ENCODE data around the gene STX1B.

The STX1B gene

DNA sequence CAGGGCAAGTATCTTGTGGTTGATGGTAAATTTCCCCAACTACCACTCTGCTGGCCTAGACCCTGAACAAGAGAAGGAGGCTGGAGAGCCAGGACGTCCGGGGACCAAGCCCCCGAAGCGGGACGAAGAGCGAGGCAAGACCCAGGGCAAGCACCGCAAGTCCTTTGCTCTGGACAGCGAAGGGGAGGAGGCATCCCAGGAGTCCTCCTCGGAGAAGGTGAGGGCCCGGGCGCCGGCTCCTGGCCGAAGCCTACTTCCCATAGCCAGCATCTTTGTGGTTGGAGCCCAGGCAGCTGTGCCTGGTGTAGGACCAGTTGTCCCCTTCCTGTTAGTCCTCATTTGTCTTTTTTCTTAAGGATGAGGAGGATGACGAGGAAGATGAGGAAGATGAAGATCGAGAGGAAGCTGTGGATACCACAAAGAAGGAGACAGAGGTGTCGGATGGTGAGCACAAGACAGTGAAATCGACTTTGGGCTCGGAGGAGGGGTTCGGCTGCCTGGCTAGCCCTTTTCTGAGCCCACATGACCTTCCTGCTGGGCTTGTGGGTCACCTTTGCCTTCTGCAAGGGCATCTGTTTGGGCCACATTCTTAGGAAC is 41.1 kb downstream of the STX1B start:
- TF ChIP-seq GATA1 (IDR thresholded peaks at IDR 0.05; ENCODE audit: low read depth, low read length) (no peak), POLR2A (IDR thresholded peaks at IDR 0.05; ENCODE audit: low read length) (no peak)
- DNase-seq: no peak

DNA sequence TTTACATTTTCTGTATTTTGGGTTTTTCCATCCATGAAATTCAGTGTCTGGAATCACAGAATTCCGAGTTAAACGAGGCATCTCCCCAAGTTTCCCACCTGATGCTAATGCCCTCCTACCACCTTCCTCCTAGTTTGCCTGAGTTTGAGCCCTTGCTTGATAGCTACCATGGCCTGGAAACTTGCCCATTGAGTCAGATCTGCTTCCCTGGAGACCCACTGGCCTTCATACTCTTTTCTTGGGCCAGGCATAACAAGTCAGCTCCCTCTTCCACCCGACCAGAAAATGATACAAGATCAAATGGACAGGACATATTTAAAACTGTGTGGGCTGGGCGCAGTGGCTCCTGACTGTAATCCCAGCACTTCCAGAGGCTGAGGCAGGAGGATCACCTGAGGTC is 42.6 kb downstream of the STX1B start:
- DNase-seq: no peak
- TF ChIP-seq POLR2A (IDR thresholded peaks at IDR 0.05; ENCODE audit: low read length) (no peak), GATA1 (IDR thresholded peaks at IDR 0.05; ENCODE audit: low read depth, low read length) (no peak)

DNA sequence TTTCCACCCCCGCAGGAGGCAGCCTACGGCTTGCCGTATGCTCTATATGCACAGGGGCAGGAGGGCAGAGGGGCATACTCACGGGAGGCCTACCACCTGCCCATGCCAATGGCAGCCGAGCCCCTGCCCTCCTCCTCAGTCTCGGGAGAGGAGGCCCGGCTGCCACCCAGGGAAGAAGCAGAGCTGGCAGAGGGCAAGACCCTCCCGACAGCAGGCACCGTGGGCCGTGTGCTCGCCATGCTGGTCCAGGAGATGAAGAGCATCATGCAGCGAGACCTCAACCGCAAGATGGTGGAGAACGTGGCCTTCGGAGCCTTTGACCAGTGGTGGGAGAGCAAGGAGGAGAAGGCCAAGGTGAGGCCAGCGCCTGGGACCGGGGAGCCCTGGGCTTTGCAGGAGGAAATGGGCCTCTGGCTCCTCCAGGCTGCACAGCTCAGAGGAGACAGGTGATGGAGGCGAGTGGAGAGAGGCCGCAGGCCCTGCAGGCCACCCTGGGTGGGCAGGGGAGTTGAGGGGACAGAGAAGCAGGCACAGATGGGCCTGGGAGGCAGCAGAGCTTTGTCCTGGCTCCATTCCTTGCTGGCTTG is 44.3 kb downstream of the STX1B start:
- no peak for DNase-seq
- TF ChIP-seq GATA1 (IDR thresholded peaks at IDR 0.05; ENCODE audit: low read depth, low read length) (no peak), POLR2A (IDR thresholded peaks at IDR 0.05; ENCODE audit: low read length) (no peak)

DNA sequence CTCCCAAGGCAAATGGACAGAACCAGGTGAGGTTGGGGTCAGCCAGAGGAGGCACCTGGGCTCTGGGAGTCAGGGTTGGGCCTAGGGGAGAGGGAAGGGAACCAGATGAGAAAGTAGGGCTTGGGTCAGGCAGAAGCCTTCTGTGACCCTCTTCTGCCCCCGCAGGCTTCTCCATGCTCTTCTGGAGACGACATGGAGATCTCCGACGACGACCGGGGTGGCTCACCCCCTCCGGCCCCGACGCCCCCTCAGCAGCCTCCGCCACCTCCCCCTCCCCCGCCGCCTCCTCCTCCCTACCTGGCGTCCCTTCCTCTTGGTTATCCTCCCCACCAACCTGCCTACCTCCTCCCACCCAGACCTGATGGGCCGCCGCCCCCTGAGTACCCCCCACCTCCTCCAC is 45.0 kb downstream of the STX1B start:
- no peak for DNase-seq
- TF ChIP-seq POLR2A (IDR thresholded peaks at IDR 0.05; ENCODE audit: low read length): no peak
- TF ChIP-seq GATA1 (IDR thresholded peaks at IDR 0.05; ENCODE audit: low read depth, low read length): no peak

DNA sequence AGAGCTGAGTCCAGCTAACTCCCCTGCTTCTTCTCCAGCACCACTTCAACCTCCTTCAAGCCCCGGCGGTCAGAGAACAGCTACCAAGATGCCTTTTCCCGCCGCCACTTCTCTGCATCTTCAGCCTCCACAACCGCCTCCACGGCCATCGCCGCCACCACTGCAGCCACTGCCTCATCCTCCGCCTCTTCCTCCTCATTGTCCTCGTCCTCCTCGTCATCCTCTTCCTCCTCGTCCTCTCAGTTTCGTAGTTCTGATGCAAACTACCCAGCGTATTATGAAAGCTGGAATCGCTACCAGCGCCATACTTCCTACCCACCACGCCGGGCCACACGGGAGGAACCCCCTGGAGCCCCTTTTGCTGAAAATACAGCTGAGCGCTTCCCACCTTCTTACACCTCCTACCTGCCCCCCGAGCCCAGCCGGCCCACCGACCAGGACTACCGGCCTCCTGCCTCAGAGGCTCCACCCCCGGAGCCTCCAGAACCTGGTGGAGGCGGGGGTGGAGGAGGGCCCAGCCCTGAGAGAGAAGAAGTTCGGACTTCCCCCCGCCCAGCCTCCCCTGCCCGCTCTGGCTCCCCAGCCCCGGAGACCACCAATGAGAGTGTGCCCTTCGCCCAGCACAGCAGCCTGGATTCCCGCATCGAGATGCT is 45.7 kb downstream of the STX1B start:
- TF ChIP-seq POLR2A (IDR thresholded peaks at IDR 0.05; ENCODE audit: low read length): no peak
- no peak for TF ChIP-seq GATA1 (IDR thresholded peaks at IDR 0.05; ENCODE audit: low read depth, low read length)
- no peak for DNase-seq

DNA sequence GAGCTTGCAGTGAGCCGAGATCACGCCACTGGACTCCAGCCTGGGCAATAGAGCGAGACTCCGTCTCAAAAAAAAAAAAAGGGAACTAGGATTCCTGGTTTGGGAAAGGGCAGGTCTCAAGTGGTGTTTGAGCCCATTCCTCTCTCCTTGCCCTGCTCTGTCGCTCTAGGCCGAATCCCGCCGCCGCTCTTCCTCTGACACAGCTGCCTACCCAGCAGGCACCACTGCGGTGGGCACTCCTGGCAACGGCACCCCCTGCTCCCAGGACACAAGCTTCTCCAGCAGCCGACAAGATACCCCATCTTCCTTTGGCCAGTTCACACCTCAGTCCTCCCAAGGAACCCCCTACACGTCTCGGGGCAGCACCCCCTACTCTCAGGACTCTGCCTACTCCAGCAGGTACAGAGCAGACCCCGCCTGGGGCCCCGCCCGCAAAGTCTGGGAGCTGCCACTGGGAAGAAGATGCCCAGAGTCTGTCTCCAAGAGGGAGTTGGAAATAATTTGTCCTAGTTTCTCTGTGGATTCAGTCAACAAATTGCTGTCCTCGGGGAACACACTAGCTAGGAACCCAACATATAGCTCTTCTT is 46.4 kb downstream of the STX1B start:
- no peak for DNase-seq
- TF ChIP-seq GATA1 (IDR thresholded peaks at IDR 0.05; ENCODE audit: low read depth, low read length) (no peak), POLR2A (IDR thresholded peaks at IDR 0.05; ENCODE audit: low read length) (no peak)

DNA sequence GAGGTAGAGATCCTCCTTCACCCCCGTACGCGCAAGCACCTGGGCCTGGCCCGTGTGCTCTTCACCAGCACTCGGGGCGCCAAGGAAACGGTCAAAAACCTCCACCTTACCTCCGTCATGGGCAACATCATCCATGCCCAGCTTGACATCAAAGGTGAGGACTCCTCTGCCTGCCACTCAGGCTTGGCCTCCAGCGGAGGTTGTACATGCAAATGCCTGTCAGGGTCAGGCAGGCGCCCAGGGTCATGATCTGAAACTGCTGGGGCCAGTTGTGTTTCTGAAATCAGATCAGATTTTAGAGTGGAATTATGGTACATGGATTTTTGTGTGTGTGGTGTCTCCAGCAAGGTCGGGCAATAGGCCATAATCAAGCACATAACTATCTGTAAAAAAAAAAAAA is 49.1 kb downstream of the STX1B start:
- DNase-seq: no peak
- TF ChIP-seq GATA1 (IDR thresholded peaks at IDR 0.05; ENCODE audit: low read depth, low read length) (no peak), POLR2A (IDR thresholded peaks at IDR 0.05; ENCODE audit: low read length) (no peak)

DNA sequence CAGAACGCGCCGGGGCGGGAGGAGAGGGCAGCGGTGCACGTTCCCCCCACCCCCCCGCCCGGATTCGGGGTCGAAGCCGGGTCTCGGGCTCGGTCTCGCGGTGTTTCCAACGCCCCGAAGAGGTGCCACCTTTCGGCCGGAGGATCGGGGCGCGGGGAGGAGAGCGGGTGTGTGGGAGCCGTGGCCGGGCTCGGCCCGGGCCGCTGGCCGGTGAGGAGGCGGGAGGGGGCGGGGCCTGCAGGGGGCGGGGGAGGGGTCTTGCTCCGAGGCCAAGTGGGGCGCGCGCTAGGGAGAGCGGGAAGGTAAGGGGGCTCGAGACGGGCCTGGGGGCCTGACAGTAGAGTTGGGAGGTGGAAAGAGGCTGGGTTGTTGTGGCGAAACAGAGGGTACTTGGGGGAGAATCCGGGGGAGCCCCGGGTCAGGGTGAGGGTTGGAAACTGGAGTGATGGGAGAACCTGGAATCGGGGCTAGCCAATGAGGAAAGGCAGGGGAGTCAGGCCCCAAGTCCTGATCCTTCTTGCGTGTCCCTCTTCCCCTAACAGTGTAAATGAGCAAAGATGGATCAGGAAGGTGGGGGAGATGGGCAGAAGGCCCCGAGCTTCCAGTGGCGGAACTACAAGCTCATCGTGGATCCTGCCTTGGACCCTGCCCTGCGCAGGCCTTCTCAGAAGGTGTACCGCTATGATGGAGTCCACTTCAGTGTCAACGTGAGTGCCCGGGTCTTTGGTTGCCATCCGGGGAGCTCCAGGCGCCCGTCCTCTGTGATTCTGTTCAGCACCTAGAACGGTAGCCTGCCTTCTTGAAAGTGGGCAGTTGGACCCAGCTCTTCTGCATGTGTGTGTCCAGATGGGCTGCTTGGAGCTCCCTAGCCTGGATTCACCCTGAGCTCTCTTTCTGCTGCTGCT is 52.0 kb downstream of the STX1B start:
- DNase-seq: peak; percentile 79 to 81
- TF ChIP-seq GATA1 (IDR thresholded peaks at IDR 0.05; ENCODE audit: low read depth, low read length) (no peak), POLR2A (IDR thresholded peaks at IDR 0.05; ENCODE audit: low read length) (no peak)

DNA sequence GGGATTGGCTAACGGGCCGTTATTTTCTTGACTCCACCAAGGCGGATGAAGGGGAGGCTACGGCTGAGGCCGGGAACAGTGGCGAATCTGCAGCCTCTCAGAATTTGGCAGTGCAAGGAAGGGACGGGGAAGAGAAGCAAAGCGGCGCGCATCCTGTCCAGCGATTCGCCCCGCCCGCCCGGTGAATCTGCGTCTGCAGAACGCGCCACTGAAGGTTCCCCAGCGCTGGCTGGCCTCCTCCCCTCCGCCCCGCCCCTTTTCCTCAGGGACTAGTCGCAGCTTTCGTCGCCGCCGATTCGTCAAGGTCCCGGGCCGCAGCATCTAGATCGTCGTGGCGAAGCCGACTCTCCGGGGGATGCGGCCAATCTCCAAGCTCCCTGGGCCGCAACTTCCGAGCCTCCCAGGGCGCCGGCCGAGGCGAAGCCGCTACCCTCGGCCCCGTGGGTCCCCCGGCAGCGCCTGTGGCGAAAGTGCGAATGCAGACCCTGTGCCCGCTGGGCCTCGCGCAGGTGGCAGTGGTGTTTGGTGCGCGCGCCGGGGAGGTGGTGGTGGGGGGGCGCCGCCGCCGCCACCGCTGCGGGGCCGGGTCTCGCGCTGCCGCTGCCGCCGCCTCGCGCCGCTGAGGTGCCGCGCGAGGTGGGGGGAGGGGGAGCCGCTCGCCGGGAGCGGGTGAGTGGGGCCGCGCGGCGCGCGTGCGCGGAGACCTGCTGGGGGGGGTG is 52.8 kb downstream of the STX1B start, which contains the start of gene SETD1A:
Gene SETD1A, plus strand, starts transcription at position 299 of the 719 bp plus-strand sequence. CDS start 978 bp downstream, outside the sequence.
- peak; percentile 99 for DNase-seq
- peak; percentile 59 for TF ChIP-seq POLR2A (IDR thresholded peaks at IDR 0.05; ENCODE audit: low read length)
- TF ChIP-seq GATA1 (IDR thresholded peaks at IDR 0.05; ENCODE audit: low read depth, low read length): no peak

DNA sequence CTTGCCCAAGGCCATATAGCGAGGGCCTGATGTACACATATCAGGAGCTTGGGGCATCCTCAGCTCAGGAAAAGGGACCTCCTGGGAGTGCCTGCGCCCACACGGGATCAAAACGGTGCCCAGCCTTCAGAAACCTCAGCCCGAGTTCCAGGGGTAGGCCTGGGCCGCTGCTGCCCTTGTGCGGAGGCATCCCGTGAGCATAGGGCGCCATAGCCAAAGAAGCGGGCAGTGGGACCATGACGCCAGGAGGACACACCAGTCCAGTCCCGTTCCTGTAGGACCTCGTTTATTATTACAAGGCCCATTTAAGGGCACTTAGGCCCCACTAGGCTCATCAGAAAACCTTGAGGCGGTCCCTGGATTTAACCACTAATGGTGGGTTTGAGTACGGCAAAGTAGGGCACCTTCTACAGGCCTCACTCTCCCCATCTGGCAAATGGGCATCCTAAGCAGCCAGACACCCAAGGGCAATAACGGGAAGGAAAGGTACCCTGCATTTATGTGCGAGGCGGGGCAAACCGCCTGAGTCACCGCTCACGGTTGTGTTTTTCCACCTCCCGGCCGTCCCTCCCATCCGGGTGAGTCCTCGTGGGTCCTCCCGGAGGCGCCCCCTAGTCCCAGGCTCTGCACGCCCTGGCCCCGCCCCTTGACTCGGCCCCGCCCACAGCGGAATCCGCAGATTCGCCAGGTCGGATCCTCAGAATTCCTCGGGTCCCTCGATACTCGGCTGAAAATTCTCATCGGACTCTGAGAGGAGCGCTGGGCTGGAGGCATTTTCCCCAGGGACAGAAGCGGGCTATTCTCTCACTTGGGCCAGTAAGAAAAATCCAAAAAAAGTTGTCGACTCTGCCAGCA is 53.6 kb downstream of the STX1B start:
- DNase-seq: peak; percentile 86 to 90

DNA sequence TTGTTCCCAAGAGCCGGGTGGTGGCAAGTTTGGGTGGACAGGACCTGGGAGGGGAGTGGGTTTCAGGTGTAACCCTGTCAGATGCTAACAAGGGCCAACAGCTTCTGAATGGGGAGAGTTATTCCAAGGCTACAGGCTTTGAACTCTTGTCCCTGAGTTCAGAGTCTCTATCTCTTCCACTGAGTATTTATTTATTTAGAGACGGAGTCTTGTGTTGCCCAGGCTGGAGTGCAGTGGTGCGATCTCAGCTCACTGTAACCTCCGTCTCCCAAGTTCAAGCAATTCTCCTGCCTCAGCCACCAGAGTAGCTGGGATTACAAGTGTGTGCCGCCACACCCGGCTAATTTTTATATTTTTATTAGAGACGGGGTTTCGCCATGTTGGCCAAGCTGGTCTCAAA is 55.4 kb downstream of the STX1B start:
- DNase-seq: no peak

More for the DNA sequence above, 53.6 kb downstream of the STX1B start:
- TF ChIP-seq POLR2A (IDR thresholded peaks at IDR 0.05; ENCODE audit: low read length): no peak
- TF ChIP-seq GATA1 (IDR thresholded peaks at IDR 0.05; ENCODE audit: low read depth, low read length): no peak

DNA sequence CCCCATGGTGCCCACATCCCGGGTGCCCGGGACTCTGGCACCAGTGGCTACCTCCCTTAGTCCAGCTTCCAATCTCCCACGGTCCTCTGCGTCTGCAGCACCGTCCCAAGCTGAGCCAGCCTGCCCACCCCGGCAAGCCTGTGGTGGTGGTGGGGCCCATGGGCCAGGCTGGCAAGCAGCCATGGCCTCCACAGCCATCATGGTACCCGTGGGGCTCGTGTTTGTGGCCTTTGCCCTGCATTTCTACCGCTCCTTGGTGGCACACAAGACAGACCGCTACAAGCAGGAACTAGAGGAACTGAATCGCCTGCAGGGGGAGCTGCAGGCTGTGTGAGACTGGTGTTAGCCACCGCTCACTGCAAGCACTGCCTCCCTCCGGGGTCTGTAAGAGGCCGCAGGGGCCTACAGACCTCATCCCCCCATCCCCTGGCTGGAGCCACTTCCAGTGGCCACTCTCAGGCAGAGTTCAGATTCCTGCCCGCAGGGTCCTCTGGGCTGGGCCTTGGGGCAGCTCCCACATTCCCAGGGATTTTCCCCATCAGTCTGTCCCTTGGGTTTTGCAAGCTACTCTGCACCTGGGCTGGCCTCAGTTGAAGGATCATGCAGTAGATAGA is 56.8 kb downstream of the STX1B start:
- TF ChIP-seq POLR2A (IDR thresholded peaks at IDR 0.05; ENCODE audit: low read length): peak; percentile 20
- TF ChIP-seq GATA1 (IDR thresholded peaks at IDR 0.05; ENCODE audit: low read depth, low read length): no peak
- DNase-seq: peak; percentile 88 to 89

More for the DNA sequence above, 55.4 kb downstream of the STX1B start:
- TF ChIP-seq POLR2A (IDR thresholded peaks at IDR 0.05; ENCODE audit: low read length) (peak; percentile 29), GATA1 (IDR thresholded peaks at IDR 0.05; ENCODE audit: low read depth, low read length) (no peak)
